ENCODE data around the gene SESTD1. TPM values are rescaled to one million over a fixed set of nuclear protein-coding genes. Genes with fewer than 3 reads are reported as not detected.

The SESTD1 gene
- total RNA-seq, 1 experiment from 2014 or later, result 208 TPM

GRCh38 chr2:179081954-179082353 is 182.7 kb downstream of the SESTD1 start:
- H3K9me3 ChIP-seq (ENCODE audit: insufficient read depth, low read depth), result no peaks in the 10 kb centered on the region
- H3F3A ChIP-seq (ENCODE audit: insufficient read depth, low read depth), result no peaks in the 10 kb centered on the region
- TF ChIP-seq EZH2 (IDR thresholded peaks at IDR 0.05; ENCODE audit: low read depth) (no peak), CTCF (conservative IDR thresholded peaks at IDR 0.05) (no peak)
- no TSS peak for BruUV-seq (replicated peaks)
- H3K4me3 ChIP-seq, result no peak overlapping the region
- H3K27ac ChIP-seq, result no peak overlapping the region
- intact Hi-C loops (cut with micrococcal nuclease; ENCODE audit: unreplicated experiment), result no loop called here
- no peaks in the 10 kb centered on the region for H3K79me2 ChIP-seq (ENCODE audit: low read depth)
- no peaks in the 10 kb centered on the region for H4K20me1 ChIP-seq (ENCODE audit: insufficient read depth)
- H3K9me2 ChIP-seq (ENCODE audit: insufficient read depth), result no peaks in the 10 kb centered on the region
- H3K4me1 ChIP-seq (replicated peaks; ENCODE audit: insufficient read depth), result no peaks in the 10 kb centered on the region
- no peak overlapping the region for H2AFZ ChIP-seq
- POLR2A ChIA-PET (ENCODE audit: unreplicated experiment), result no interaction called here
- DNase-seq, result peak in 1 of 2 experiments; percentile 18
- peaks cover 5% of the 10 kb centered on the region; the same call in 1 of the 2 replicates for H3K27me3 ChIP-seq (ENCODE audit: insufficient read depth, low read depth)
- no peak overlapping the region for H3K4me2 ChIP-seq
- CTCF ChIA-PET, result no interaction called here
- no peaks in the 10 kb centered on the region for H3K36me3 ChIP-seq (ENCODE audit: low read depth)

- ChIA-PET POLR2A (ENCODE audit: unreplicated experiment) (no interaction called here), CTCF (no interaction called here)
Measured at GRCh38 chr2:179072527-179072926, 192.1 kb downstream of the SESTD1 start.

GRCh38 chr2:179071810-179072355 is 192.7 kb downstream of the SESTD1 start:
- no peak overlapping the region for H3K4me3 ChIP-seq
- DNase-seq, result no peak
- H3K79me2 ChIP-seq (ENCODE audit: low read depth), result no peaks in the 10 kb centered on the region
- H3K9me2 ChIP-seq (ENCODE audit: insufficient read depth), result 0 out of 2 replicates have a peak, but pooled peaks cover 4% of the 10 kb centered on the region
- no peaks in the 10 kb centered on the region for H3K4me1 ChIP-seq (replicated peaks; ENCODE audit: insufficient read depth)
- no peak overlapping the region for H3K4me2 ChIP-seq
- no peaks in the 10 kb centered on the region for H3K9me3 ChIP-seq (ENCODE audit: insufficient read depth, low read depth)
- no peaks in the 10 kb centered on the region for H3F3A ChIP-seq (ENCODE audit: insufficient read depth, low read depth)
- intact Hi-C loops (cut with micrococcal nuclease; ENCODE audit: unreplicated experiment), result no loop called here
- peaks cover under 1% of the 10 kb centered on the region; the same call in 1 of the 2 replicates for H3K27me3 ChIP-seq (ENCODE audit: insufficient read depth, low read depth)
- H3K36me3 ChIP-seq (ENCODE audit: low read depth), result no peaks in the 10 kb centered on the region
- ChIA-PET POLR2A (ENCODE audit: unreplicated experiment) (no interaction called here), CTCF (no interaction called here)
- no TSS peak for BruUV-seq (replicated peaks)
- H3K27ac ChIP-seq, result no peak overlapping the region
- H2AFZ ChIP-seq, result no peak overlapping the region
- TF ChIP-seq EZH2 (IDR thresholded peaks at IDR 0.05; ENCODE audit: low read depth), result no peak
- no peak for TF ChIP-seq CTCF (conservative IDR thresholded peaks at IDR 0.05)
- no peaks in the 10 kb centered on the region for H4K20me1 ChIP-seq (ENCODE audit: insufficient read depth)

More at GRCh38 chr2:179072527-179072926, 192.1 kb downstream of the SESTD1 start:
- Histone ChIP-seq H3K4me3 (no peak overlapping the region), H3K36me3 (ENCODE audit: low read depth) (no peaks in the 10 kb centered on the region), H2AFZ (peak overlapping the region; percentile 30; the same call in 1 of the 2 replicates), H4K20me1 (ENCODE audit: insufficient read depth) (no peaks in the 10 kb centered on the region), H3K4me2 (no peak overlapping the region), H3F3A (ENCODE audit: insufficient read depth, low read depth) (no peaks in the 10 kb centered on the region), H3K79me2 (ENCODE audit: low read depth) (no peaks in the 10 kb centered on the region), H3K4me1 (replicated peaks; ENCODE audit: insufficient read depth) (no peaks in the 10 kb centered on the region), H3K9me3 (ENCODE audit: insufficient read depth, low read depth) (no peaks in the 10 kb centered on the region), H3K27me3 (ENCODE audit: insufficient read depth, low read depth) (peaks cover 7% of the 10 kb centered on the region; the same call in 1 of the 2 replicates), H3K27ac (no peak overlapping the region), H3K9me2 (ENCODE audit: insufficient read depth) (0 out of 2 replicates have a peak, but pooled peaks cover 4% of the 10 kb centered on the region)
- TF ChIP-seq EZH2 (IDR thresholded peaks at IDR 0.05; ENCODE audit: low read depth), result no peak
- no peak for TF ChIP-seq CTCF (conservative IDR thresholded peaks at IDR 0.05)
- BruUV-seq (replicated peaks), result no TSS peak
- intact Hi-C loops (cut with micrococcal nuclease; ENCODE audit: unreplicated experiment), result no loop called here
- DNase-seq, result no peak
